Measurements from ENCODE around the gene GFOD1. TPM values are rescaled to one million over a fixed set of nuclear protein-coding genes. Genes with fewer than 3 reads are reported as not detected.

Gene GFOD1
- total RNA-seq, 2 donors from 2014 or later, result 10.0 to 12.2 TPM

DNA sequence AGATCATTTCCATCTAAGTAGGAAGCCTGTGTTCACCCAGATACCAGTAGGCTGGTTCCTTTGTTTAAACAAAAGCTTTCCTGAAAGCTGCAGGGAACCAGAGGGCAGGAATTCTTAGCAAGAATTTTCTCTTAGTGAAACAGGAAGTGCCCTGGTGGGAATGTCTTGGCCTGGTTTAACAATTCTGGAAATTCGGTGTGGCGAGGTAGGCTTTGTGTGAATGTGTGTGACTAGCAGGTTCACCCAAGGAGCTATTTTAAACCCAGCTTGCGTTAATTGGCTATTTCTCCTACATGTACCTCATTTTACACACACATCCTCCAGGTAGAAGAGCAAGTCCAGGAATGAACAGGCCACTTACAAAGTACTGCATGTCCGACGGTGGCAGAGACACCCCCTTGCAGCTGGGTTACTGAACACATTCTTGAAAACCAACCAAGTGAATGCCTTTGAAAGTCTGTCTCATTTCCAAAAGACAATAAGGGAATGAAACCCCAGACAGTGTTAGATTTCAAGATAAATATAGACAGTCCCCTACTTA, 64.6 kb downstream of the GFOD1 start:
- intact Hi-C loops (cut with DNase I), result loop anchor here (5.0 kb wide), 1 partner anchor 65 kb away; the partner anchor contains the start of gene GFOD1
- Histone ChIP-seq H3K36me3 (no peaks in the 10 kb centered on the region), H3K27me3 (replicated peaks; ENCODE audit: insufficient read depth) (no peaks in the 10 kb centered on the region), H3K9me3 (no peaks in the 10 kb centered on the region), H3K27ac (peak overlapping the region; percentile 33 to 50), H3K4me1 (replicated peaks) (no peaks in the 10 kb centered on the region), H3K4me3 (no peak overlapping the region)
- TF ChIP-seq POLR2AphosphoS5 (IDR thresholded peaks at IDR 0.05), result peak; percentile 33
- TF ChIP-seq, protein P1, sequence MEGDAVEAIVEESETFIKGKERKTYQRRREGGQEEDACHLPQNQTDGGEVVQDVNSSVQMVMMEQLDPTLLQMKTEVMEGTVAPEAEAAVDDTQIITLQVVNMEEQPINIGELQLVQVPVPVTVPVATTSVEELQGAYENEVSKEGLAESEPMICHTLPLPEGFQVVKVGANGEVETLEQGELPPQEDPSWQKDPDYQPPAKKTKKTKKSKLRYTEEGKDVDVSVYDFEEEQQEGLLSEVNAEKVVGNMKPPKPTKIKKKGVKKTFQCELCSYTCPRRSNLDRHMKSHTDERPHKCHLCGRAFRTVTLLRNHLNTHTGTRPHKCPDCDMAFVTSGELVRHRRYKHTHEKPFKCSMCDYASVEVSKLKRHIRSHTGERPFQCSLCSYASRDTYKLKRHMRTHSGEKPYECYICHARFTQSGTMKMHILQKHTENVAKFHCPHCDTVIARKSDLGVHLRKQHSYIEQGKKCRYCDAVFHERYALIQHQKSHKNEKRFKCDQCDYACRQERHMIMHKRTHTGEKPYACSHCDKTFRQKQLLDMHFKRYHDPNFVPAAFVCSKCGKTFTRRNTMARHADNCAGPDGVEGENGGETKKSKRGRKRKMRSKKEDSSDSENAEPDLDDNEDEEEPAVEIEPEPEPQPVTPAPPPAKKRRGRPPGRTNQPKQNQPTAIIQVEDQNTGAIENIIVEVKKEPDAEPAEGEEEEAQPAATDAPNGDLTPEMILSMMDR (IDR thresholded peaks at IDR 0.05), result no peak
- no peak for TF ChIP-seq POLR2A (IDR thresholded peaks at IDR 0.05)
- DNase-seq (ENCODE audit: low spot score), result peak; percentile 8
- 20% methylated on average over 5 of the region's 5 CpGs for WGBS

DNA sequence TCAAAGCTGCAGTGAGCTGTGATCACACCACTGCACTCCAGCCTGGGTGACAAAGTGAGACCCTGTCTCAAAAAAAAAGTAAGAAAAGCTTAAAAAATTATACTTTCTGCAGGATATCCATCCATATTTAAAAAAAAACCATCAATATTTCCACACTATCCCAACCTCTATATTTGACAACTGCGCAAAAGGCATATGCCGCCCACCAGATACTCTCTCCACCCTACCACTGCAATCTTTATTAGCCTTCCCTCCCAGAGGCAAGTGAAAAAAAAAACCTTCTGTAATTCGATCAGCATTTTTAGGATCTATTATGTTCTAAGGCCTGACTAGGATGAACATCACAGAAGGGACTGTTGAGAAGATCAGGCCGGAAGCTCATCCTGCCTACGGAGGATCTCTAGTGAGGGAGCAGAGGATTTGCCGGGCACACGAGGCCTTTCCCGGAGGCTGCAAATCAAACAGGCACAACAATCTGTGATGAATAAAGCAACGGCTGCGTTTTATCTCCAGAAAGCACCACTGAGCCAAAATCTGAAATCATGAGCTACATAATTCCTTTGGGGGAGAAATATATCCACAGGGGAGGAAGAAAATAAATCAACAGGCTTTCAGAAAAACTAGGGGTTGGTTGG, 65.9 kb downstream of the GFOD1 start:
- Histone ChIP-seq H3K27me3 (replicated peaks; ENCODE audit: insufficient read depth) (no peaks in the 10 kb centered on the region), H3K4me1 (replicated peaks) (no peaks in the 10 kb centered on the region), H3K27ac (peak overlapping the region in 1 of 2 donors; percentile 2), H3K36me3 (no peaks in the 10 kb centered on the region), H3K4me3 (no peak overlapping the region), H3K9me3 (no peaks in the 10 kb centered on the region)
- DNase-seq (ENCODE audit: low spot score), result no peak
- intact Hi-C loops (cut with DNase I), result loop anchor here (5.0 kb wide), 1 partner anchor 66 kb away; the partner anchor contains the start of gene GFOD1
- 76% methylated on average over 10 of the region's 10 CpGs for WGBS
- TF ChIP-seq POLR2AphosphoS5 (IDR thresholded peaks at IDR 0.05), result no peak
- no peak for TF ChIP-seq POLR2A (IDR thresholded peaks at IDR 0.05)
- TF ChIP-seq, protein P1 (IDR thresholded peaks at IDR 0.05), result no peak

DNA sequence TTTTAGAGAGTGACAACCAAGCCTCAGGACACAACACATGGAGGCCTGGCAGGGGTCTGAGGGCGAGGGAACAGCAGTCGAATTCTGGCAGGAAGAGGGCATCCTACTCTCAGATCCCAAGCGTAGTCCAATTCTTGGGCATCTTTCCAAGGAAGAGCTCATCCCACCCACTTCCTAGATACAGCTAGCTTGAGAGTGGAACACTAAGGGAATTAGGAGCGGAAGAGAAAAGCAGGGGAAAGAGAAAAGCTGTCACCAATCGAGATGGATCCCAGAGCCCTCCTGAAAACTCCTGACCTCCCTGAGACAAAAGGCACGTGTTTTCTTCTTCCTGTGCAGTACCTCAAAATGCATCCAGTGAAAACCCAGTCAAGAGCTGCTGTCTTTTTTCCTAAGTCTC, 67.1 kb downstream of the GFOD1 start:
- no peak for DNase-seq (ENCODE audit: low spot score)
- Histone ChIP-seq H3K9me3 (no peaks in the 10 kb centered on the region), H3K27ac (peak overlapping the region in 1 of 2 donors; percentile 3), H3K4me1 (replicated peaks) (no peaks in the 10 kb centered on the region), H3K4me3 (no peak overlapping the region), H3K36me3 (no peaks in the 10 kb centered on the region), H3K27me3 (replicated peaks; ENCODE audit: insufficient read depth) (no peaks in the 10 kb centered on the region)
- TF ChIP-seq, protein P1 (IDR thresholded peaks at IDR 0.05), result no peak
- TF ChIP-seq POLR2AphosphoS5 (IDR thresholded peaks at IDR 0.05), result no peak
- TF ChIP-seq POLR2A (IDR thresholded peaks at IDR 0.05), result no peak
- intact Hi-C loops (cut with DNase I), result loop anchor here (5.0 kb wide), 1 partner anchor 67 kb away; the partner anchor contains the start of gene GFOD1
- WGBS, result 81% methylated on average over 6 of the region's 6 CpGs

DNA sequence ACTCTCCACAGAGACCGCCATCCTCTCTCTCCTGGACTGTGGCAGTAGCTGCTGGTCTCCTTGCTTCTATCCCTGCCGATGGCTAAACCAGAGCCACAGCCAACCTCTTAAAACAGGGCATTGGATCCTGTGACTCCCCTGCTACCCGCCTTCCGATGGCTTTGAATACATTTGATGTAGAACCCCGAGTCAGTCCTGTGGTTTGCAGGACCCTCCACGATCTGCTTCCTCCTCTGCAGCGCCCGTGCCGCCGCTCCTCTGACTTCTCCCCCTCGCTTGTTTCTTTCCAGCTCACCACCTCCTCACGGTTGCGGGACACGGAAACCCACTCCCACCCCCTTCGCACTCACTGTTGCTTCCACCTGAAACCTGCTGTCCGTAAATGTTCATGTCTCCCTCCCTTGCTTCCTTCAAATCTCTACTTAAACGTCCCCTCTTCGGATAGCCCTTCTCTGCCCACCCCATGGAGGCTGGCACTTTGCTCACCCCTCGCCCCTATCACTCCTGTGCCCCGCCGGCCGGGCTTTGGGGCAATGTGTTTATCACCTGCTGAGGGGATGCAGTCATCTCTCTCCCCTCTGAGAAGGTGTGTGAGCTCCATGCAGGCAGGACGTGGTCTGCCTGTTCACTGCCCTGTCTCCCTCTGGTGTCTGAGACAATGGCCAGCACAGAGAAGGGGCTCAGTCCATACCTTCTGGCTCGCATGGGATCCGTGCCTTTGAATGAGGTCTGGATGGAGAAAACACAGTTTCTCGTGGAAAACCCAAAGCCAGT, 67.8 kb downstream of the GFOD1 start:
- intact Hi-C loops (cut with DNase I), result loop anchor here (5.0 kb wide), 1 partner anchor 68 kb away; the partner anchor contains the start of gene GFOD1
- peak overlapping the region in 1 of 2 donors; percentile 3 for H3K27ac ChIP-seq
- no peaks in the 10 kb centered on the region for H3K36me3 ChIP-seq
- 88% methylated on average over 26 of the region's 26 CpGs for WGBS
- TF ChIP-seq POLR2AphosphoS5 (IDR thresholded peaks at IDR 0.05), result no peak
- TF ChIP-seq POLR2A (IDR thresholded peaks at IDR 0.05), result no peak
- TF ChIP-seq, protein P1 (IDR thresholded peaks at IDR 0.05), result no peak
- H3K4me1 ChIP-seq (replicated peaks), result no peaks in the 10 kb centered on the region
- no peaks in the 10 kb centered on the region for H3K27me3 ChIP-seq (replicated peaks; ENCODE audit: insufficient read depth)
- DNase-seq (ENCODE audit: low spot score), result no peak
- no peak overlapping the region for H3K4me3 ChIP-seq
- no peaks in the 10 kb centered on the region for H3K9me3 ChIP-seq
